HFFc6 (cell line): ENCODE measurements around the gene PCCA. TPM values are rescaled to one million over a fixed set of nuclear protein-coding genes. Genes with fewer than 3 reads are reported as not detected.

Source experiments
- DNase-seq: peaks from one replicate; pipeline ENCODE4 v3.0.0-alpha.2; 2018
- H3K27ac Mint-ChIP-seq: 2 replicates; pipeline ENCODE4 v1.8.0; 2020; ENCODE audit warnings: mild to moderate bottlenecking, mixed read lengths
- H3K27me3 Mint-ChIP-seq: 2 replicates; pipeline ENCODE4 v1.8.0; 2021; ENCODE audit warnings: mild to moderate bottlenecking, moderate library complexity, mixed read lengths; ENCODE audit not compliant: insufficient read depth
- H3K36me3 Mint-ChIP-seq: 2 replicates; pipeline ENCODE4 v1.8.0; 2021; ENCODE audit warnings: low read depth, mixed read lengths
- H3K4me1 Mint-ChIP-seq: 2 replicates; pipeline ENCODE4 v1.8.0; 2020; ENCODE audit warnings: low read depth, mixed read lengths
- H3K4me3 Mint-ChIP-seq: 2 replicates; pipeline ENCODE4 v1.8.0; 2020; ENCODE audit warnings: mild to moderate bottlenecking, moderate library complexity, mixed read lengths
- H3K9me3 Mint-ChIP-seq: 2 replicates; pipeline ENCODE4 v1.8.0; 2020; ENCODE audit warnings: mild to moderate bottlenecking, mixed read lengths
- CTCF ChIP-seq: fragments of 200-600 bp; sonication (generic); IDR thresholded peaks from 2 replicates; pipeline ENCODE4 v1.5.0; 2021; ENCODE audit warnings: antibody characterized with exemption, mild to moderate bottlenecking
- total RNA-seq, 6 experiments: library from RNA; stranded (reverse); fragmentation: NEBNext Ultra II Directional; extraction: Animal tissue kit (Norgen Biotek cat#: 25700); gene quantifications; 2 replicates in 1 of 6; 3 replicates in 5 of 6; pipeline ENCODE4 v1.2.3, GENCODE V29; 2021

The PCCA gene
- total RNA-seq, 6 experiments from 2014 or later = 12.9 to 16.9 (median 14.7) TPM

GRCh38 chr13:100125946-100126345 is 37.1 kb downstream of the PCCA start:
- DNase-seq = no peak
- Mint-ChIP-seq H3K4me1 (peaks cover 53% of the 10 kb centered on the region), H3K27ac (no peak overlapping the region), H3K27me3 (peaks cover 2% of the 10 kb centered on the region; the same call in 1 of the 2 replicates), H3K36me3 (peaks cover 20% of the 10 kb centered on the region), H3K4me3 (no peak overlapping the region), H3K9me3 (peaks cover 13% of the 10 kb centered on the region)
- no peak for TF ChIP-seq CTCF

- Mint-ChIP-seq H3K4me1 (peaks cover 75% of the 10 kb centered on the region), H3K9me3 (no peaks in the 10 kb centered on the region), H3K27me3 (peaks cover 2% of the 10 kb centered on the region), H3K4me3 (no peak overlapping the region), H3K27ac (no peak overlapping the region), H3K36me3 (peaks cover 8% of the 10 kb centered on the region)
- no peak for TF ChIP-seq CTCF
- DNase-seq = no peak
These were observed 39.5 kb downstream of the PCCA start for GRCh38 chr13:100128373-100128772.

GRCh38 chr13:100128838-100129237 is 39.9 kb downstream of the PCCA start:
- Mint-ChIP-seq H3K27me3 (peaks cover 2% of the 10 kb centered on the region), H3K36me3 (peaks cover 11% of the 10 kb centered on the region), H3K4me1 (peaks cover 70% of the 10 kb centered on the region), H3K4me3 (no peak overlapping the region), H3K27ac (no peak overlapping the region), H3K9me3 (no peaks in the 10 kb centered on the region)
- no peak for DNase-seq
- no peak for TF ChIP-seq CTCF

- Mint-ChIP-seq H3K36me3 (peaks cover 16% of the 10 kb centered on the region), H3K27ac (no peak overlapping the region), H3K27me3 (peaks cover 2% of the 10 kb centered on the region), H3K9me3 (no peaks in the 10 kb centered on the region), H3K4me3 (no peak overlapping the region), H3K4me1 (peaks cover 62% of the 10 kb centered on the region)
- no peak for DNase-seq
- TF ChIP-seq CTCF = no peak
These were observed 40.7 kb downstream of the PCCA start for GRCh38 chr13:100129605-100130004.

GRCh38 chr13:100130092-100130491 is 41.2 kb downstream of the PCCA start:
- H3K27me3 Mint-ChIP-seq = peaks cover 2% of the 10 kb centered on the region
- no peak for TF ChIP-seq CTCF
- H3K4me1 Mint-ChIP-seq = peaks cover 62% of the 10 kb centered on the region
- H3K4me3 Mint-ChIP-seq = no peak overlapping the region
- H3K36me3 Mint-ChIP-seq = peaks cover 16% of the 10 kb centered on the region
- no peak overlapping the region; the same call in 1 of the 2 replicates for H3K27ac Mint-ChIP-seq
- no peaks in the 10 kb centered on the region for H3K9me3 Mint-ChIP-seq
- no peak for DNase-seq

- Mint-ChIP-seq H3K4me3 (no peak overlapping the region), H3K36me3 (peaks cover 16% of the 10 kb centered on the region), H3K4me1 (peaks cover 56% of the 10 kb centered on the region), H3K9me3 (no peaks in the 10 kb centered on the region), H3K27me3 (peaks cover 2% of the 10 kb centered on the region), H3K27ac (no peak overlapping the region)
- TF ChIP-seq CTCF = no peak
- DNase-seq = no peak
These were observed 42.1 kb downstream of the PCCA start for GRCh38 chr13:100130930-100131511.
